SU-DHL-6 (cell line): ENCODE data around the gene MGAT5.

Experiments
- H2AFZ ChIP-seq: fragments of 200-600 bp; sonication (generic); 2 replicates; pipeline ENCODE4 v1.6.1; 2014; ENCODE audit warnings: low read depth, mild to moderate bottlenecking, moderate library complexity, mixed read lengths, antibody characterized with exemption, low read length; ENCODE audit not compliant: severe bottlenecking
- H3F3A ChIP-seq: fragments of 200-600 bp; shearing (Covaris generic); 2 replicates; pipeline ENCODE4 v1.6.0; 2016; ENCODE audit warnings: antibody characterized with exemption, mild to moderate bottlenecking; ENCODE audit not compliant: insufficient read depth
- H3K27ac ChIP-seq: fragments of 200-600 bp; sonication (generic); 2 replicates; pipeline ENCODE4 v1.5.1; 2016; ENCODE audit warnings: low read depth, mild to moderate bottlenecking, low read length, moderate library complexity, mixed read lengths
- H3K27me3 ChIP-seq: fragments of 200-600 bp; sonication (generic), shearing (Covaris generic); 2 replicates; pipeline ENCODE4 v1.6.0; 2014; ENCODE audit warnings: mild to moderate bottlenecking, low read length
- H3K36me3 ChIP-seq: fragments of 200-600 bp; sonication (generic); 2 replicates; pipeline ENCODE4 v1.6.1; 2014; ENCODE audit warnings: mild to moderate bottlenecking, low read length, mixed read lengths
- H3K4me2 ChIP-seq: fragments of 300-600, 200-600 bp; shearing (Covaris generic), sonication (generic); 2 replicates; pipeline ENCODE4 v1.6.0; 2014; ENCODE audit warnings: low read length, low read depth, mild to moderate bottlenecking; ENCODE audit not compliant: poor library complexity, severe bottlenecking
- H3K4me3 ChIP-seq: fragments of 200-600 bp; sonication (generic); 2 replicates; pipeline ENCODE4 v1.5.1; 2014; ENCODE audit warnings: antibody characterized with exemption, low read length, mild to moderate bottlenecking, mixed read lengths; ENCODE audit not compliant: insufficient read depth, poor library complexity, severe bottlenecking
- H3K79me2 ChIP-seq: fragments of 200-600 bp; sonication (generic); 2 replicates; pipeline ENCODE4 v1.6.1; 2014; ENCODE audit warnings: mild to moderate bottlenecking, low read length, moderate library complexity; ENCODE audit not compliant: insufficient read depth
- H3K9ac ChIP-seq: fragments of 200-600 bp; sonication (generic); 2 replicates; pipeline ENCODE4 v1.7.0; 2014; ENCODE audit warnings: mild to moderate bottlenecking, low read length
- H3K9me2 ChIP-seq: fragments of 200-600 bp; sonication (generic); replicated peaks from 2 replicates; pipeline ENCODE4 v1.6.1; 2014; ENCODE audit warnings: low read length; ENCODE audit not compliant: insufficient read depth
- H3K9me3 ChIP-seq: fragments of 200-600 bp; sonication (generic); 2 replicates; pipeline ENCODE4 v1.6.1; 2014; ENCODE audit warnings: low read length, mixed read lengths; ENCODE audit not compliant: insufficient read depth
- H4K20me1 ChIP-seq: fragments of 200-600 bp; sonication (generic); 2 replicates; pipeline ENCODE4 v1.6.1; 2014; ENCODE audit warnings: low read depth, mild to moderate bottlenecking, antibody characterized with exemption, low read length, moderate library complexity, mixed read lengths
- CTCF ChIP-seq: fragments of 200-600 bp; sonication (generic); IDR thresholded peaks from one replicate; pipeline ENCODE4 v1.5.1; 2017; ENCODE audit warnings: antibody characterized with exemption, mild to moderate bottlenecking, low read length, moderate library complexity; ENCODE audit not compliant: insufficient read depth, poor library complexity, severe bottlenecking
- EZH2phosphoT487 ChIP-seq: fragments of 200-600 bp; sonication (generic), shearing (Covaris generic); conservative IDR thresholded peaks from 2 replicates; pipeline ENCODE4 v1.6.1; 2018; ENCODE audit warnings: mild to moderate bottlenecking, antibody characterized with exemption, low read length, moderate library complexity, mixed read lengths

MGAT5 gene

DNA sequence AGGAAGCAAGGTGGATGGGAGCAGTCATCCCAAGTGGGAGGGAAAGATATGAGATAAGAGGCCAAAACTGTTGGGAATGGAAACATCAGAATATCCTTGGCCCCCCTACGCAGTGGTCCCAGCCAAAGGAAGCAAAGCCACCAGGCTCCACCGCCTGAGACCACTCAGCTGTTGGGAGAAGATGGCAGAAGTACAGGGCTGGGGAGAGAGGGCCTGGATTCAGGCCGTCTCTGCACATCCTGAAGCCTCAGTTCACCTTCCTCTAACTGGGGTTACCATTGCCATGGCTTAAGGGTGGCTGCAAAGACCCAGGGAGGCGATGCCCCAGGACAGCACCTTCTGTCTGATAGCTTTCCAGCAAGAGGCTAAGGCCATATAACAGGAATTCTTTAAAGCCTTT is 193.8 kb downstream of the MGAT5 start:
- TF ChIP-seq CTCF: no peak
- TF ChIP-seq EZH2phosphoT487: no peak
- Histone ChIP-seq H3K4me2 (no peak overlapping the region), H3K79me2 (no peaks in the 10 kb centered on the region), H3F3A (no peaks in the 10 kb centered on the region), H3K9me2 (no peaks in the 10 kb centered on the region), H3K4me3 (no peak overlapping the region), H3K27ac (no peak overlapping the region), H3K36me3 (no peaks in the 10 kb centered on the region), H3K9ac (no peak overlapping the region), H3K9me3 (no peaks in the 10 kb centered on the region), H3K27me3 (no peaks in the 10 kb centered on the region), H4K20me1 (no peaks in the 10 kb centered on the region), H2AFZ (no peak overlapping the region)

GRCh38 chr2:134448650-134449049 is 194.8 kb downstream of the MGAT5 start:
- no peak for TF ChIP-seq EZH2phosphoT487
- no peak for TF ChIP-seq CTCF
- H3K36me3 ChIP-seq: no peaks in the 10 kb centered on the region

GRCh38 chr2:134449157-134449556 is 195.3 kb downstream of the MGAT5 start:
- H3F3A ChIP-seq: no peaks in the 10 kb centered on the region
- no peak overlapping the region for H3K9ac ChIP-seq
- no peaks in the 10 kb centered on the region for H3K9me3 ChIP-seq
- no peak overlapping the region for H3K4me3 ChIP-seq
- H4K20me1 ChIP-seq: no peaks in the 10 kb centered on the region
- H3K4me2 ChIP-seq: no peak overlapping the region
- no peaks in the 10 kb centered on the region for H3K9me2 ChIP-seq
- no peaks in the 10 kb centered on the region for H3K36me3 ChIP-seq
- no peaks in the 10 kb centered on the region for H3K79me2 ChIP-seq
- H3K27me3 ChIP-seq: no peaks in the 10 kb centered on the region
- no peak overlapping the region for H3K27ac ChIP-seq
- H2AFZ ChIP-seq: no peak overlapping the region
- TF ChIP-seq EZH2phosphoT487 (no peak), CTCF (no peak)

More at GRCh38 chr2:134448650-134449049, 194.8 kb downstream of the MGAT5 start:
- Histone ChIP-seq H3K9me2 (no peaks in the 10 kb centered on the region), H3K9me3 (no peaks in the 10 kb centered on the region), H3K9ac (no peak overlapping the region), H4K20me1 (no peaks in the 10 kb centered on the region), H3K27me3 (no peaks in the 10 kb centered on the region), H2AFZ (no peak overlapping the region), H3F3A (no peaks in the 10 kb centered on the region), H3K27ac (no peak overlapping the region), H3K4me3 (no peak overlapping the region), H3K79me2 (no peaks in the 10 kb centered on the region), H3K4me2 (no peak overlapping the region)
